ENCODE data around the gene GRIA3.

DNA sequence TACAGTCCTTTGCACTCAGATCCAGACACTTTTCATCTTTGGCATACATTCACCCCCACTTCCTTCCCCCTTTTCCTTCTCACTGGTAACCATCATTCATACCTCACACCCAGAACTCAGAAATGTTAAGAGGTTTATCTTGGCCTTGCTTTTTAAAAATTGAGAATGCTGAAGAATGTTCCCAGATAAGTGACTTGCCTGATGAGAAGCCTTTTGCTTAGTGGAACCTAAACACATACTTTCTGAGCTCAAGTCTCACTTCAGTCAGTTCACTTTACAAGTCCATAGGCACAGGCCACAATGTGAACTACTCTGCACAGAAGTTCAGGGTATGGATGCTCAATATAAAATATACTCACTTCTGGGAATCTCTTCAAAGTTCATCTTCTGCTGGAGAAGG lies 129.4 kb downstream of the GRIA3 start:
- TF ChIP-seq, protein P1, sequence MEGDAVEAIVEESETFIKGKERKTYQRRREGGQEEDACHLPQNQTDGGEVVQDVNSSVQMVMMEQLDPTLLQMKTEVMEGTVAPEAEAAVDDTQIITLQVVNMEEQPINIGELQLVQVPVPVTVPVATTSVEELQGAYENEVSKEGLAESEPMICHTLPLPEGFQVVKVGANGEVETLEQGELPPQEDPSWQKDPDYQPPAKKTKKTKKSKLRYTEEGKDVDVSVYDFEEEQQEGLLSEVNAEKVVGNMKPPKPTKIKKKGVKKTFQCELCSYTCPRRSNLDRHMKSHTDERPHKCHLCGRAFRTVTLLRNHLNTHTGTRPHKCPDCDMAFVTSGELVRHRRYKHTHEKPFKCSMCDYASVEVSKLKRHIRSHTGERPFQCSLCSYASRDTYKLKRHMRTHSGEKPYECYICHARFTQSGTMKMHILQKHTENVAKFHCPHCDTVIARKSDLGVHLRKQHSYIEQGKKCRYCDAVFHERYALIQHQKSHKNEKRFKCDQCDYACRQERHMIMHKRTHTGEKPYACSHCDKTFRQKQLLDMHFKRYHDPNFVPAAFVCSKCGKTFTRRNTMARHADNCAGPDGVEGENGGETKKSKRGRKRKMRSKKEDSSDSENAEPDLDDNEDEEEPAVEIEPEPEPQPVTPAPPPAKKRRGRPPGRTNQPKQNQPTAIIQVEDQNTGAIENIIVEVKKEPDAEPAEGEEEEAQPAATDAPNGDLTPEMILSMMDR (conservative IDR thresholded peaks at IDR 0.05): no peak
- no peak for TF ChIP-seq ZFX (IDR thresholded peaks at IDR 0.05)
